ENCODE results near the gene SULF2.

Gene SULF2

GRCh38 chr20:47614703-47615309 is 170.5 kb downstream of the SULF2 start:
- no peaks in the 10 kb centered on the region for H3K4me1 ChIP-seq
- H3K4me3 ChIP-seq (ENCODE audit: low read depth, low read length), result no peak overlapping the region
- H3K9me3 ChIP-seq, result no peaks in the 10 kb centered on the region
- H3K27me3 ChIP-seq, result no peaks in the 10 kb centered on the region
- no peak for DNase-seq
- TF ChIP-seq CTCF (IDR thresholded peaks at IDR 0.05; ENCODE audit: low read depth, low read length), result no peak
- no peaks in the 10 kb centered on the region for H3K36me3 ChIP-seq

- H3K27me3 ChIP-seq, result no peaks in the 10 kb centered on the region
- no peak for DNase-seq
- H3K36me3 ChIP-seq, result no peaks in the 10 kb centered on the region
- no peaks in the 10 kb centered on the region for H3K4me1 ChIP-seq
- H3K9me3 ChIP-seq, result no peaks in the 10 kb centered on the region
- H3K4me3 ChIP-seq (ENCODE audit: low read depth, low read length), result no peak overlapping the region
- no peak for TF ChIP-seq CTCF (IDR thresholded peaks at IDR 0.05; ENCODE audit: low read depth, low read length)
These were observed 172.6 kb downstream of the SULF2 start for GRCh38 chr20:47612670-47613069.

- H3K27me3 ChIP-seq, result no peaks in the 10 kb centered on the region
- no peaks in the 10 kb centered on the region for H3K9me3 ChIP-seq
- no peak for DNase-seq
- H3K4me1 ChIP-seq, result no peaks in the 10 kb centered on the region
- no peaks in the 10 kb centered on the region for H3K36me3 ChIP-seq
- no peak for TF ChIP-seq CTCF (IDR thresholded peaks at IDR 0.05; ENCODE audit: low read depth, low read length)
- no peak overlapping the region for H3K4me3 ChIP-seq (ENCODE audit: low read depth, low read length)
These were observed 173.5 kb downstream of the SULF2 start for GRCh38 chr20:47611785-47612184.

GRCh38 chr20:47610945-47611250 is 174.4 kb downstream of the SULF2 start:
- Histone ChIP-seq H3K27me3 (no peaks in the 10 kb centered on the region), H3K9me3 (no peaks in the 10 kb centered on the region), H3K4me1 (no peaks in the 10 kb centered on the region), H3K36me3 (no peaks in the 10 kb centered on the region), H3K4me3 (ENCODE audit: low read depth, low read length) (no peak overlapping the region)
- DNase-seq, result no peak
- no peak for TF ChIP-seq CTCF (IDR thresholded peaks at IDR 0.05; ENCODE audit: low read depth, low read length)

- no peak overlapping the region for H3K4me3 ChIP-seq (ENCODE audit: low read depth, low read length)
- no peak for DNase-seq
- H3K9me3 ChIP-seq, result no peaks in the 10 kb centered on the region
- no peaks in the 10 kb centered on the region for H3K36me3 ChIP-seq
- no peaks in the 10 kb centered on the region for H3K4me1 ChIP-seq
- H3K27me3 ChIP-seq, result no peaks in the 10 kb centered on the region
- TF ChIP-seq CTCF (IDR thresholded peaks at IDR 0.05; ENCODE audit: low read depth, low read length), result no peak
These were observed 174.9 kb downstream of the SULF2 start for GRCh38 chr20:47610247-47610944.

- no peaks in the 10 kb centered on the region for H3K27me3 ChIP-seq
- no peak for TF ChIP-seq CTCF (IDR thresholded peaks at IDR 0.05; ENCODE audit: low read depth, low read length)
- no peak overlapping the region for H3K4me3 ChIP-seq (ENCODE audit: low read depth, low read length)
- H3K9me3 ChIP-seq, result no peaks in the 10 kb centered on the region
- no peaks in the 10 kb centered on the region for H3K4me1 ChIP-seq
- H3K36me3 ChIP-seq, result no peaks in the 10 kb centered on the region
- DNase-seq, result no peak
These were observed 176.3 kb downstream of the SULF2 start for GRCh38 chr20:47609001-47609400.

Measured in BE2C (cell line).